GM21825 (cell line): ENCODE results near the gene KNDC1.

Source experiments
- ATAC-seq: cut with Tn5 transposase; IDR thresholded peaks from one replicate; pipeline ENCODE4 v1.9.1; 2021; ENCODE audit warnings: mild to moderate bottlenecking, moderate library complexity; ENCODE audit not compliant: unreplicated experiment

KNDC1 gene

DNA sequence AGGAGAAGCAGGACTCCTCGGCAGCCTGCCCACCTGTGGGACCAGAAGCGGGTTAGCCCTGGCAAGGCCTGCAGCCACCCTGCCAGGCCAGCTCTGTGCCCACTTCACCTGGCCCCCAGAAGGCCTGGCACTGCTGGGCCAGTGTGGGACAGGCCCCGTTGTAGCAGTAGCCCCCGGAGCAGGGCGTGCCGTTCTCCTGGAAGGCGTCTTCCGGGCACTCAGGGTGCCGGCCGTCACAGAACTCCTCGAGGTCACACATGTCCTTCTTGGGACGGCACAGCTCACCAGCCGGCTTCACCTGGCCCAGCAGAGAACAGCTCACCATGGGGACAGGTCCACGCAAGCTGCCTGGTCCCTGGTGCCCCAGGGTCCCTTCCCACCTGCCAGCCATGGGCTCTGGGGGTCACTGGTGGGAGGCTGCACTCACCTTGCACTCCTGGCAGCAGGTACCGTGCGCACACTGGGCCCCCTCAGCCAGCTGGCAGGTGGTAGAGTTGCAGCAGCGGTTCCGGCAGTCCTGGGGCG is 110.8 kb downstream of the KNDC1 start:
- ATAC-seq: no peak

DNA sequence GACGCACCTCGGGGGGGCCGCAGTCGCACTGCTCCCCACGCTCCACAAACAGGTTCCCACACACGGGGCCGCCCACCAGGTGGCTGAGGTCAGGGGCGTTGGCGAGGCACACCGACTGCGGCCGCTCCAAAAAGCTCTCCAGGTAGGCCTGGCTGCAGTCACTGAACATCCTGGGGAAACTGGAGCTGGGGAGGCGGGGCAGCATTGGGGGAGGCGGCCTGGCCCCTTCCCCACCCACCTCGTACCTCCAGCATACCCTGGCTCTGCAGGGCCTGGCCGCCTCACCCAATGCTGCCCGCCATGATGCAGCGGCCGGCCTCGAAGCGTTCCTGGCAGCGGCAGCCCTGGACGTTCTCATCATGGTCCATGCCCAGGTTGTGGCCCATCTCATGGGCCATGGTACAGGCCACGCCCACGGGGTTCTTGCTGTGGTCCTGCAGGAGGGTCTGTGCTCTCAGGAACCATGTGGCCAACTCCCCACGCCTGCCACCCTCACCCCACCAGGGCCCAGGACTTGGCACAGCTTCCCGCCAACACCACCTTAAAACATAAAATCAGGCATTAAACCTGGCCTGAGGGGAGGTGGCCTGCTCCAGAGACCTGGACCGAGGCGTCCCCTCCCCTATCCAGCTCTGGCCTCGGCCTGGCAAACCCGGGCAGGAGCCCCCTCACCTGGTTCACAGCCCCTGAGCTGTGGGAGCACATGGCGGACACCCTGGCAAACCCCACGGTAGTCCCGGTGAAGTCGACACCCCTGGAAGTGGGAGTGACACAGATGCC is 111.7 kb downstream of the KNDC1 start:
- no peak for ATAC-seq

DNA sequence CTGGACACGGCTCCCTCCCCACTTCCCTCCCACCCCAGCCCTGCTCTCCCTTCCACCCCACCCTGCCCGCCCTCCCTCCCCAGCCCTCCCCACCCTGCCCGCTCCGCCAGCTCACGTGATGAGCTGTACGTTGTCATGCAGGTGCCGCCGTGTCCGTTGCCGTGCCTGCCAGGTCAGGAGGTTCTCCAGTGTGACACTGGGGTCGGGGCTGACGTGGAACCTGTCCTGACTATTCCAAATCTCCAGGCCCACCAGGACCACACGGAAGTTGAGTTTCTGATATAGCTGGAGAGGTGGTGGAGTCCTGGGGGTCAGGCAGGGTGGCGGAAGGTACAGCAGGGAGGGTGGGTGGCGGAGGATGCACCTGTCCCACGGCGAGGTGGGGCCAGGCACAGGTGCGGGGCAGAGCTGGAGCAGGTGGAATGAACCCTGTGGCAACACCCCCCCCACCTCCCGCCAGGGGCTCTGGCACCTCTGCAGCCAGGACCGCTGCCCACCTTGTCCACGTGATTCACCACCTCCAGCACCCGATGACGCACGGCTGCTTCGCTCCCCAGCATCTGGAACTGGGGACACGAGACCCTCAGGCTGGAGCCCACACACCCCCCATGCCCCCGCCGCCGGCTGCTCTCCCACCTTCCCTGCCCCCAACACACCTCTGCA is 112.4 kb downstream of the KNDC1 start:
- ATAC-seq: no peak

- no peak for ATAC-seq
Observed at GRCh38 chr10:133272964-133273420, 113.0 kb downstream of the KNDC1 start.

- ATAC-seq: no peak
Observed at GRCh38 chr10:133273534-133274143, 113.6 kb downstream of the KNDC1 start.

- ATAC-seq: peak; percentile 47
Observed at GRCh38 chr10:133274751-133275683, 115.0 kb downstream of the KNDC1 start.

GRCh38 chr10:133275684-133276092 is 115.7 kb downstream of the KNDC1 start:
- ATAC-seq: peak; percentile 28
